Embryonic facial prominence (tissue), 1 donor: Measurements from ENCODE around the gene DENND4A.

ENCODE experiments used
- DNase-seq: peaks from one replicate; pipeline ENCODE4 v3.0.0-alpha.2; 2016; ENCODE audit errors: extremely low spot score

The DENND4A gene

DNA sequence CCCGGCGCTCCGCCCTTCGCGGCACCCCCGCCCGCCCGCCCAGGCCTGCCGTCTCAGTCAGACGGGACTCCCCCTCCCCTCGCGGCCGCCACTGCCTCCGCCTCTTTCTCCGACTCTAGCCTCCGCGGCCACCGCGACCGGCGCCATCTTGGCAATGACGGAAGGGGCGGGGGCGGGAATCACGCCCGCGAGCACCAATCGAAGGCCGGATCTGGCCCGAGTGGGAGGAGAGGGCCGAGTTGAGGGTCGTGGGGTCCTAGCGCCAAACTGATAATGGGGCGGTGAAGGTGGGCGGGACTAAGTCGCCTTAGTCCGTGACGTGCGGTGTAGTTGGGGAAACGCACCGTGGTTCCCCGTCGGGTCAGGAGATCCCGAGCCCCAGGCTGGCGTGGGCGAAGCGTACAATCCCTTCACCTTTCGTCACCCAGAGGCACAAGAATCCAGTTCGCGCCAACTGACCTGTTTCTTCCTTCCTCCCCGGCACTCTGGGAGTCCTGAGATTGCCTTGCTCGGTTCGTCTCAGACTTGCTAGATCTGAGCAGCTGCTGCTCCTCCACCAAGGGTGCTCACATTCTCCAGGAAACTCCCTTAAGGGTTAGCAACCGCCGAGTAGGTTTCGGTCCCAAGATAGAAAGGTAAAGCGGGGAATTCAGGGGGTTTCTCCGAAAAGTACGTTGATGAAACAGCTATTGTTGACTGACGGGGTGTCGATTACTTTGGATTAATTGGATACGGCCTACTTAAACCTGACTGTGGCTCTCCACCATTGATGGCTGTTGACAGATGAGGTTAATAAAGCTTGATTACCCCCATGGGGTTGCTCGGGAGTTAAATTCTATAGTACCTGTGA is at the start of gene DENND4A:
Gene DENND4A, minus strand, starts transcription at position 156 of the 850 bp plus-strand sequence. CDS start 35,843 bp downstream, outside the sequence.
- DNase-seq = peak; percentile 94

- DNase-seq = no peak
These were observed 49.2 kb upstream of the DENND4A start for GRCh38 chr15:65841121-65841930.

DNA sequence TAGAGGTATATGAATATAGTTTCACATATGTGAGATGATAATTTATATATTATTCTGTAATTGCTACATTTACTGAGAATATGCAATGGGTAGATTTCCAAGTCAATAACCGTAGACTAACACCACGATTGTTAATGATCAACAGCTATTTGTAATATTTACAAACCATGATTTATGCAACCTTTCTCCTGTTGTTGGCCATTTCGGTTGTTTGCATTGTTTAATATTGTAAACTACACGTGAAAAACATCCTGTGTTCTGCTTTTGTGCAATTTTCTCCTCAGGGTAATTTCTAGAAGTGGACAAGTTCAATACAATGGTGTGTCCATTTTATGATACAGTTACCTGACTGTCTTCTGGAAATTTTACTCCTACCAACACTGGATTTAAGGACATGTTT is 47.9 kb upstream of the DENND4A start:
- DNase-seq = no peak

DNA sequence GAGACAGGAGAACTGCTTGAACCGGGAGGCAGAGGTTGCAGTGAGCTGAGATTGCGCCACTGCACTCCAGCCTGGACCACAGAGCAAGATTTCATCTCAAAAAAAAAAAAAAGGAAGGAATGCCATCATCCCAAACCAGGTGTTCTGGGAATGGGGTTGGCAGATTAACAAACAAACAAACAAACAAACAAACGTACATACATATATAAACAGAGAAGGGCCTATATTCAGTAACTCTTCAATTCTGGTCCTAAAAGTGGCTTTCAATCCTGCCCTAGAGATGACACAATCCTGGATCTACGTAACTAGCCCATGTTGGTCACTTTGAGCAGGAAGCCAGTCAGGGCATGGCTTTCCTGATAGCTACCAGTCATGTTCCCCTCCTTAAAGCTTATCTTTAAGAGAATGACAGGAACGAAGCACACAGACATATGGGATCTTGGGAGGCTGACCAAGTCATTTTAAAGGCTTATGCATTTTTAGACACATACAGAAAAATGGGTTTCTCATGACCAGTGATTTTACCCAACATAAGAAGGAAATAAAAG is 47.3 kb upstream of the DENND4A start:
- DNase-seq = no peak

- DNase-seq = no peak
These were observed 45.5 kb upstream of the DENND4A start for GRCh38 chr15:65837301-65838294.

DNA sequence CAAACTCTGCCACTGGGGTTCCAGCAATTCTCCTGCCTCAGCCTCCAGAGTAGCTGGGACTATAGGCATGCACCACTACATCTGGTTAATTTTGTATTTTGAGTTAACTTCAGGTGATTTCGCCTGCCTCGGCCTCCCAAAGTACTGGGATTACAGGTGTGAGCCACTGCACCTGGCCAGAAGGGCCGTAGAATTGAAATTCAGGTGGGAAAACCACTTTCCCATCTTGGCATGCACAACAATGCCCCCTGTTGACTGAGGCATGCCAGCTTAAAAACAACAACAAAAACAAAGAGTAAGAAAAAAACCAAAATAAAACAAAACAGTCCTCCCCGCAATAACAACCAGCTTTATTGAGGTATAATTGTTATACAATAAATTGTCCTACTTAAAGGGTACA is 44.6 kb upstream of the DENND4A start:
- DNase-seq = no peak

- no peak for DNase-seq
These were observed 43.4 kb upstream of the DENND4A start for GRCh38 chr15:65835447-65835846.

- no peak for DNase-seq
These were observed 42.6 kb upstream of the DENND4A start for GRCh38 chr15:65834603-65835282.

DNA sequence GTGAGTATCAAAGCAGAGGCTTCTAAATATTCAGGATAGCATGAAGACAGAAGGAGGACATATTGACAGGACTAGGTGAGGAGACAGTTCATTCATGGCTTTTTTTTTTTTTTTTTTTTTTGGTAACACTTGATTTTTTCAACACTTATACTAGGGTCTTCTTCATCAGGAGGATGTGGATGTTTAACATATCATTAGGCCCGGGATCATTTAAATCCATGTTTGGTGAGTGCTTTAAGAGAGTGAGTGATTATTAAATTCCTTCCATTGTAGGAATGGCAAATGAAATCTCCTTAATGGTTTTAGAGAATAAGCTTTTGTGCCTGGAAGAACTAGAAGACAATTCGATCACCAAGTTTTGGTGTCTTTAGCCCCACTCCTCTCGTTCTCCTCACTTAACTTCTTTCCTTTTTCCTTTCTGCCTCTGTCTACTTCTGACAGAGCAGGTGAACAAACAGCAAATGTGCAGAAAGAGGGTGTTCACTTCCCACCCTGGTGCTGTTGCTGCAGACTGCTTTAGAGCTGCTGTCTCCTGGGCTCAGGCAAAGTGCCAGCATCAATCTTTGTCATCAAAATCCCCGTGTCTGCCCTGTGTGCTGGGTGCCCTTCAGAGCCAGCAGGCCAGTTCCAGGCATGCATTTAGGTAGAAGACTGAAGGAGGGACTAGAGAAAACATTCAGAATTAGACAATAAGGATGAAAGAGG is 41.6 kb upstream of the DENND4A start:
- no peak for DNase-seq

- no peak for DNase-seq
These were observed 40.7 kb upstream of the DENND4A start for GRCh38 chr15:65832549-65833364.

DNA sequence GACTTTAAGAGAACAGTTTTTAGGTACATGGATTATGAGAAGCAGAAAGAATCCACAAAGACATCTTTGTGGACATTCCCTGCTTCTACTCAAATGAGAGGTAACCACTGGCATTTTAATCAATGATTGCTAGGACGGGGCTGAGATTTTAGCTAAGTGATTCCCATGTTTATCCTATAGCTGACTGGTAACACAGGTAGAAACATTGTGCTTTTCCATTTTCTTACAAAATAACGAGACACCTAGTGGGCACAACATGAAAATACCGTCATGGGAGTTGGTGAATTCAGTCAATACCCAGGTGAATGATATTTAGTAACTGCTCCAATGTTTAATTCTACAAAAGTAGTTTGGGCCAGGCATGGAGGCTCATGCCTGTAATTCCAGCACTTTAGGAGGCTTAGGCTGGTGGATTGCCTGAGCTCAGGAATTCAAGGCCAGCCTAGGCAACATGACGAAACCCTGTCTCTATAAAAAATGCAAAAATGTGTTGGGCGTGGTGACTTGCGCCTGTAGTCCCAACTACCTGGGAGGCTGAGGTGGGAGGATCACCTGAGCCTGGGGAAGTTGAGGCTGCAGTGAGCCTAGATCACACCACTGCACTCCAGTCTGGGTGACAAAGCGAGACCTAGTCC is 37.2 kb upstream of the DENND4A start:
- no peak for DNase-seq

- no peak for DNase-seq
These were observed 36.5 kb upstream of the DENND4A start for GRCh38 chr15:65828585-65828984.

GRCh38 chr15:65827065-65827464 is 35.0 kb upstream of the DENND4A start:
- no peak for DNase-seq

DNA sequence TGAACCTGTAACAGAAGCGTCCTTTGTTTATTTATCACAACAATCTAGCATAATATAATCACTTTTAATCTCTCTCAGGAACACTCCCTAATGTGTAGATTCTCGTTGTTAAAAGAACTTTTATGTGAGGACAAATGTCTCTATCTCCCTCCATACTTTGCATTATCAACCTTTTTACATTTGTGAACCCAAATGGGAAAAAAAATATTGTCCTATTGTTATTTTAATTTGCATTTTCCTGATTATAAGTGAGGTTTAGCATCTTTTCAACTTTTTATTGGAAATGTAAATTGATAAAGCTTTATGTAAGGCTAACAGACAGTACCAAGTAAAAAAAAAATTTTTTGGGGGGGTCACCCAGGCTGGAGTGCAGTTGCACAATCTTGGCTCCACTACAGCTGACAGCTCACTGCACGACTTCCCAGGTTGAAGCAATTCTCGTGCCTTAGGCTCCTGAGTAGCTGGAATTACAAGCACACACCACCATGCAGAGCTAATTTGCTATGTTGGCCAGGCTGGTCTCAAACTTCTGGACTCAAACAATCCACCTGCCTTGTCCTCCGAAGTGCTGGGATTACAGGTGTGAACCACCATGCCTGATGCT is 33.0 kb upstream of the DENND4A start:
- DNase-seq = no peak

- DNase-seq = no peak
These were observed 32.1 kb upstream of the DENND4A start for GRCh38 chr15:65824031-65824743.

- no peak for DNase-seq
These were observed 30.2 kb upstream of the DENND4A start for GRCh38 chr15:65822316-65822715.

DNA sequence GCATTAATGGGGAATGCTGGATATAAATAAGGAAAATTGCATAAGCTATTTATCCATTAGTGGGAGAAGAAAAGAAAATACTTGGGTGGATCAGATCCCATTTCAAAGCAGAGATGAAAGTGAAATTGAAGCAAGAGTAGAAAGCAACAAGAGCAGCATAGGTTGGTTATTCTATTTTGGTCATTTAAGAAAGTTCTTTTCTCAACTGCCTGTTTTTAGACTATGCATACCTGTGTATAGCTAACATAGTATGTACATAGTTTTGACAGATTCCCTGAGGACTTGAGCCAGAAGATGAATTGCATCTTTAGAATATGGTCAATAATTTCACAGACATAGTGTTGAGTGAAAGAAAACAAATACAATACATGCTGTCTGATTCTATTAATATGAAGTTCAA is 29.0 kb upstream of the DENND4A start:
- DNase-seq = no peak

DNA sequence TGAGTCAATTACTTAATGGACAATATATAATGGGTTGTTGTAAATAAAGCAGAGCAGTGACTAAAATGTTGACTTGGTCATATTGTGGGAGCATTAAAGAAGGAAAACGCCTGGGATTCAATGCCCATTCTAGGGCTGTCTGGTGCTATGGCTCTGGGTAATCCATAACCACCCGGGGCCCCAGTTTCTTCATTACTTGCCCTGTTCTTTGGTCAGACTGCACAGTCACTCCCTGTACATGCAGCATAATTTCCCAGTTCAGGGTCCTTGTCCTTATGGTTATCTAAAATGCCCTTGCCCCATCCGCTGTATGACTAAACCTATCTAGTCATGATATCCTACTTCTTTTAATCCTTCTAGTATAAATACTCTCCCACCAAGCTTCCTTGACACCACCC is 27.5 kb upstream of the DENND4A start:
- DNase-seq = no peak
